Measurements from ENCODE around the gene DPP6.
"Not testable (repeated sequence)": the region's sequence is repeated elsewhere in the genome, so short reads cannot be mapped to it uniquely, and the experiment has no call there.

The DPP6 gene

DNA sequence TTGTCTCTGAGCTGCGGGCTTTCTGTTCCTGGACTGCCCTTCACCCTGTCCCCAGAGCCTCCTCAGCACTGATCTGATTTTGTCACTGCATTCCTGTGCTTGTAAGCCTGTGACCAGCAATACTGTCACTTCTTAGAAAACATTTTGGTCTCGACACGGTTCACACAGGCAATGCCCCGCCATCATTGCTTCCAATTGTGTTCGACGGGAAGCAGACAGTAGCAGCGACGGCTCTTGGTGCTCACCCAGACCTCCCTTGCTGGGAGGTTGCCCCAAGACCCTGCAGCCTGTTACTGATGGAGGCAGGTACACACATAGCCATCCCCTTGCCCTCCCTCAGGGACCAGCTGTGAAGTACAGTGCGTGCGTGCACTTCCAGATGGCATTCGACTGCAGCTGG, 99.1 kb downstream of the DPP6 start:
- not testable (repeated sequence) for DNase-seq

DNA sequence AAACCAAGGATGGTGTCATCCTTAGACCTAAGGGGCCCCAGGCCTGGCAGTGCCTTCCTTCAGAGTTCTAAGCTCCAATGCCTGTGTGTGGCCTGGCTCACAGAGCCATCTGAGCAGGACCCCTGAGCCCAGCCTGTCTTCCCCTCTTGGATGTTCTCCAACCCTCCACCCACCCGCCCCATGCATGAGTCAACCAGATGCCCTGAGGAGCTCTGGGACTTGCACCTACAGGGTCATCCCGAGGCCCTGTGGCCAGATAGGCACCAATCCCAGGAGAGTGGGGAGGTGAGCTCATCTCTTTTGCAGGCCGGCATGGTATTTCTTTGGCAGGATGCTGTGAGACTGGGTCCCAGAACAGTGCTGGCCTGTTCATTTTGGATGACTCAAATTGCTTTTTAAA, 103.7 kb downstream of the DPP6 start:
- DNase-seq = not testable (repeated sequence)

DNA sequence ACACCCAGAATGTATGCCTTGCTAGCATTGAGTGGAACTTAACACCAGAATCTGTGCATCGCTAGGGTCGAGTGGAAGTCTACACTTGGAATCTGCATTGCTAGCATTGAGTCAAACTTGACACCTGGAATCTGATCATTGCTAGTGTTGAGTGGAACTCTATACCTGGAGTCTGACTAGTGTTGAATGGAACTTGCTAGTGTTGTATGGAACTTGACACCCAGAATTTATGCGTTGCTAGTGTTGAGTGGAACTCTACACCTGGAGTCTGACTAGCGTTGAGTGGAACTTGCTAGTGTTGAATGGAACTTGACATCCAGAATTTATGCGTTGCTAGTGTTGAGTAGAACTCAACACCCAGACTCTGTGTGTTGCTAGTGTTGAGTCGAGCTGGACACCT, 110.7 kb downstream of the DPP6 start:
- peak; percentile 30 for DNase-seq

DNA sequence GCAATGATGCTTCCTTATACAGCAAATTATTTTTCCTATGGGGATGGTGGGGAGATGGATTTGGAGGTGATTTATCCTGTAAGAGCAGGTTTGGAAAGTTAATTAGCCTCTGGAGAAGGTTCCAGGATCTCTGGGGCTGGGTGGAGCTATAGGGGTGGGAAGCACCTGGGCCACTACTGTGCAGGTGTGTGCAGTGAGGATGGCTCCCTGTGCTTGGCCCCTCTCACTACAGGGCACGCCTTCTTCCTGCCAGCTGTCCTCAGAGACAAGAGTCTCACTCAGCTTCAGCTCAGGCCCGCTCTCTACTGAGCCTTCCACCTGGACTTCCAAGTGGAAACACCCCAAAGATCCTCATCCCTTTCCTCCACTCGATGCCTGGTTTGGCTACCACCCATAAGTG, 111.4 kb downstream of the DPP6 start:
- DNase-seq = not testable (repeated sequence)

DNA sequence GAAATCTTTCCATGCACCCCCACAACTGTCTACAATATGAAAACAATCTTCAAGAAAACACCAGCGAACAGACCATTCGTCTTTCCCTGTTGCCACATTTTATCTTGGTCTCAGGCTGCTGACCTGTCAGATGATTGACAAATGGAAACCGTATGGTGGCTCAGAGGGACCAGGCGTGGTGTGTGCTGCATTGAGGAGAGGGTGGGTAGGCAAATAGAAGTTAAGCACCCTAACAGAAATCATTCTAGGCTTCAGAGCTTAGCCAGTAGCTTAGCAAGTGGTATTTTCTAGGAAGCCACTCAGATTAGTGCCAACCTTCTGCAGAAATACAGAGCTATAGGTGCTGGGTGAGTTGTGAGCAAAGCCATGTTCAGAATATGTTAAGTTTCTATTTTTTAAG, 114.9 kb downstream of the DPP6 start:
- peak; percentile 12 for DNase-seq

DNA sequence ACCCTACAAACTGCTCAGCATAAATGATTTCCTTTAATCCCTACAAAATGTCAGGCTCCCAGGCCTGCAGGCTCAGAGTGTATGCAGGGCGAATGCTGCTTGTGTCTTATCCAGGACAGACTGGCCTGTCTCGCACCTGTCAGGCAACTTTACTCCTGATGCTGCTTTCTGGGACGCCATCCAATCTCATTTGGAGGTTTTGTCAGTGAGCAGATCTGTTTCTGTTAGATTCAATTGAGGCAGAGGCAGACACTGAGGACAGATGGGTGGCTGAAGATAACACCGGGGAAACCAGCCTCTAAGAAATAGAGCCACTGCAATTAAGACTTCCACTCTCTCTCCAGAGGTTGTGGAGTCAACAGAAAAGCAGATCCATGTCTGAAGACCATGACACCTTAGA, 115.6 kb downstream of the DPP6 start:
- DNase-seq = peak; percentile 74

DNA sequence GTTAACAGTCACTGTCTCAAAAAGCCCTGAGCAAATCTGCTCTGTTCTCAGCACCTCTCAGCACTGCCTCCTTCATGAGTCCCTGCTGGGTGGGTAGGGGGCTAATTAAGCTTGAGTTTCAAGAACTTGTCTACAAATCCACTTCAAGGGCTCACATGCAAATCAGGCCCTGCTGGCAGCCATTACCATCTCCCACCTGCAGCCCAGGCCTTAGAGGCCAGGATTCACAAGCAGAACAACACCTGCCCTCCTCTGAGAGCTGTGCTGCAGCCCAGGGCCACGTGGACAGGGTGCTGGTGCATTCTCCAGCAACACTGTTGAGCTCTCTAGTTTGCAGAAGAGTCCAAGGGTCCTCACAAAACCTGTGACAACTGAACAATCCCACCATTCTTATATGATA, 119.2 kb downstream of the DPP6 start:
- DNase-seq = peak; percentile 53

DNA sequence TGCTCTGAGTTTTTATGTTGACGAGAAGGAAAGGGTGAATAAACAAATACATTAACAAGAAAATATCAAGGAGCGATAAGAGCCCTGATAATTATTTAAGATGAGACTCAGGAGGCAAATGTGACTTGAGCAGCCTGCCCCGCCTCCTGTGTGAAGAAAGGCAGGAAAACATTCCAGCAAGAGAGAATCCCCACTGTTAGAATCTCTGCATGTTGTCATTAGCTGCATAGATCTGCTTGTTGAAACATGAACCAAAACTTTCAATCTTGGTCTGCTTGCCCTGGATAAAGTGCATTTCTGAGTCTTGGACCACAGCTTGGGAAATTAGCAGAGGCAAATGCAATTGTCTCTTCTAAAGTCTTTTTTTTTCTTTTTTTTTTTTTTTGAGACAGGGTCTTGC, 120.0 kb downstream of the DPP6 start:
- no peak for DNase-seq

DNA sequence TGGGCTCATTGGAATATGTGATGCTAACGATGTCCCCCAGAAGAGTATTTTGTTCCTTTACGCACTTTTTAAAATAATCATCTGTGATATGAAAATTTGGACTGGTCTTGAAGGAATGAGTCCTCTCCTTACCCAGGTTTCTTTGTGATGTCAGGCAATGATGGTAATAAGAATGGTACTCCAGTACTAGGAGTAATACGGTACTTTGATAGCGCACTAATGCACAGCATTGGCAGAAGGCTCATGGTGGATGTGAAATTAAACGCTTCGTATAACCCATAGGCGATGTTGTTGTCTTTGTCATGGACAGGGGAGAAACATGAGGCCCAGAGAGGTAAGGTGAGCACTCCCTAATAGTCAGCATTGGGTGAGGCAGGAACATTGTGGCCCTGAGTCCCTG, 125.4 kb downstream of the DPP6 start:
- DNase-seq = no peak

DNA sequence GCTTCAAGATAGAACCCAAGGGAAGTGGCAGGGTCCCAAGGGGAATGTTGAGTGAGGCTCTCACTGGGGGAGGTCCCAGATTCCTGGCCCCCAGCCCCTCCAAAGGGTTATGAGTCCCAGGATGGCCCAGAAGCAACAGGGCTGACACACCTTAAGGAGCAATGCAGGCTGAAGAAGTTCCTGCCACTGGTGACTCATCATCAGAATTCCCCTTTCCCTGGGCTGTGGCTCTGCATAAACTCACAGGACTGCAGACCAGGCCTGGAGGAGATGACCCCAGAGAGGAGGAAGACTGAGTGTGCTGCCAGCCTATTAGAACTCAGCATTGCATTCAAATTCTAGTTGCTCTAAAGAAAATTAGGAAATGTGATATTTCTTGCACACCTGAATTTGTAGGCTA, 126.7 kb downstream of the DPP6 start:
- no peak for DNase-seq

DNA sequence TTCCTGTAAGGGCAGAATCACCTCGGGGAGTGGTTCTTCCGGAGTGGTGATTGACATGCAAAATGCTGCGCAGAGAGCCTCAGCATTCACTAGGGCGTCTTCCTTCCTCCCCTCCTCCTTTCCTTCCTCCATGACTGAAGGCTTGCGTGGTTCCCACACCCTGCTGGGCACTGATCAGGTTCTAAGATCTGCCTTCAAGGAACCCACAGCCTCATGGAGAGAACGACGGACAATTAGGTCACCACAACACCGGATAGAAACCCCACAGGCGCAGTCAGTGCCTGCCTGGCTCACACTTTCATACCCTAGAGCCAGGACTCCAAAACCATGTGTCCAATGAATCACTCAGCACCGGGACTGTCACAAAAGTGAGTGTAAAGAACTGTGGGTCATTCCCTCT, 131.3 kb downstream of the DPP6 start:
- no peak for DNase-seq

DNA sequence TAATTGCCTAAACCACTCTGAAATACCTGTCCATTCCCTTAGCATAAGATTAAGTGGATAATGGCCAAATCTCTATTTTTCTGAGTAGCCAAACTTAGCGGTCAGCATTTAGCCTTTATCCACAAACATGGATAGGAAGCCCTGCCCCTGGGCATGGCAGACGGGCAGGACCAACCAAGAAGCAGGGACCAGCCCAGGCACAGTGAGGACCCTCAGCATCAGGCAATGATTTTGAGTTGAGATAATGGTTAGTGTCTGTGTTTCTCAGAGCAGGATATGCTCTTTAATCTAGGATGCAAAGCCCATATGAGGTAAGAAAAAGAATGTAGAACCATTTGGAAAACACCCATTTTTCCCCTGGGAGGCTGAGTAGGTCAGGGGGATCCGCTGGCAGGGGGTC, 131.7 kb downstream of the DPP6 start:
- no peak for DNase-seq

DNA sequence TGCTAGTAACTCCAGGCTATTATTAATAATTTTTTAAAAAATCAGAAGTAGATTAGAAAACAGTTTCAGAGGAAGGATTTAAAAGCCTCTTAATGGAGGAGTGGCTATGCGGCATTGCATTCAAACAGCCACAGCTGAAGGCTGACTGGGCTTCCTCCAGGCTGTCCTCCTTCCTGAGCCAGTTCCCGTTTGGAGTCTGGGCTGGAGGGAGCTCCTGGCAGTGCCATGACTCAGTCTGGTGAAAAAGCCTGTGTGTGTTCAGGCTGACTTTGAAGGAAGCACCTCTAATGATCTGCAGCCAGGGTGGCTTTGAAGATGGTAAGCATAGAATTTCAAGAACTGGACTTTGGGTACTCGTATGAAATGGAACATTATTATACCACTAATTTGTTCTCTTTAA, 134.6 kb downstream of the DPP6 start:
- no peak for DNase-seq

DNA sequence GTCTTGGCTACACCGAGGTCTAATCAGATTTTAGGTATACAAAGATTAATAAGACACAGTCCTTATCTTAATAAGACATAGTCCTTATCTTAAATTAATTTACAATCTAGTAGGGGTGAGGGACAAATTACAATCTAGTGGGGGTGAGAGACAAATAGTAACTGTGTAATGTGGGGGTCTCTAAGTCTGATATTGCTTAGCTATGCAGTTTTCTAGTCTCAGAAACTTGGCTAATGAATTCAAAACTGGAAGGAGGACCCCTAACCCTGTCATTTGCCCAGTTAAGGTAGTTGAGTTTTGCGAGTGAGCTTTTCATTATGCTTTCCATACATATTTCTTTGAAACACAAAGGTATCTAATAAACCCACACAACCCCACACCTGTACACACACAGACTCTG, 136.1 kb downstream of the DPP6 start:
- no peak for DNase-seq

DNA sequence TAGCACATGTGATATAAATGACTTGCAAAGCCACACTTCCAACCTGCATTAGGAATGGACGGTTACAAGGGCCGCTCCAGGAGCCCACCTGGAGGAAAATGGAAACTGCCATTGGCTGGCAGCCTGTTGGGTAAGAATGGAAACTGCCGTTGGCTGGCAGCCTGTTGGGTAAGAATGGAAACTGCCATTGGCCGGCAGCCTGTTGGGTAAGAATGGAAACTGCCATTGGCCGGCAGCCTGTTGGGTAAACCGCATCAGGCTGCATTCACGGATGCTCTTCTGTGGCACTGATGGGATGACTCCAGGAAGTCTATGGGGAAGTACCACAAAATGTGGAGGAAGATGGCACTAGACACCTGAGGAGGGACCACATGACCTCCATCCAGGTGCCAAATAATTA, 143.1 kb downstream of the DPP6 start:
- DNase-seq = no peak

DNA sequence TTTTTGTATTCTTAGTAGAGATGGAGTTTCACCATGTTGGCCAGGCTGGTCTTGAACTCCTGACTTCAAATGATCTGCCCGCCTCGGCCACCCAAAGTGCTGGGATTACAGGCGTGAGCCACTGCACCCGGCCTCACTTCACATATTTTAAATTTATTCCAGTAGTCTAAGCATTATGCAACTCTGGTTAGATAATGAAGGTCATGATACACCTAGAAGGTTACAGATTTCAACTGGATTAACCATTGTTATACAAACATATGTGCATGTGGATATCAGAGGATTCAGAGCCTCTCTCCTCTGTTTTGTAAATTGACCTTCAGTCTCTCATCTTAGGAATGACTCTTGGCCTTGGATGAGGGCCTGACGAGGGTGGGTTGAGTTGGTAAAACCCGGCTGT, 146.3 kb downstream of the DPP6 start:
- no peak for DNase-seq

DNA sequence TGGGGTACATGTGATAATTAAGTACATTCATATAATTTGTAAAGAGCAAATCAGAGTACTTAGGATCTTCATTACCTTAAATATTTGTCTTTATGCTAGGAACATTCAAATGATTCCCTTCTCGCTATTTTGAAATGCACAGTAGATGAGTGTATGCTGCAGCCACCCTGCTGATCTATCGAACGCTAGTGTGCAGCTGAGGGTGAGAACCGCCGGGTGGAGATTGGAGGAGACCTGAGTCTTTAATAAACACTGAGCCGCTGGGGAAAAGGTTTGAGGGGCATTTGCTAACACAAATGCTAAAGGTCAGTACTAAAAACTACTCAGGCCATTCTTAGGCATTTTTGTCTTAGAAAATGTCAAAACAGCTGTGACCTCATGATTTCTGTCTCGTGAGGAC, 148.0 kb downstream of the DPP6 start:
- DNase-seq = peak; percentile 40

DNA sequence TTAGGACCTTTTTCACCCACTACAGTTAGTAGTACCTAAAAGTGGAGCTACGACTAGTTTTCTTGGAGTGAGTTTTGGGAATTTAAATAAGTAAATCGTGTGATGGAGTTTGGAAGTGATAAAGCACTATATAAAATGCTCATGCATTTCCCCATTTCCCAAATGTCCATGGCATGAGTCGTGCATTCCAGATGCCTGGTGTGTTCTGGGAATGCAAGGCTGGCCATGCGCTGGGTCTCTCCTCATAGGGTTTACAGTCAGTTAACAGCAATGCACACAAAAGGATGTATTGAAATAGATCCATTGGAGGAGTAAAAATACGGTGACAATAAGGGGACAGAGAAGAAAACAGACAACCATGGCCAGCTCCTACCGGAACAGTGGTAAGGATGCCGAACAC, 149.8 kb downstream of the DPP6 start:
- no peak for DNase-seq

DNA sequence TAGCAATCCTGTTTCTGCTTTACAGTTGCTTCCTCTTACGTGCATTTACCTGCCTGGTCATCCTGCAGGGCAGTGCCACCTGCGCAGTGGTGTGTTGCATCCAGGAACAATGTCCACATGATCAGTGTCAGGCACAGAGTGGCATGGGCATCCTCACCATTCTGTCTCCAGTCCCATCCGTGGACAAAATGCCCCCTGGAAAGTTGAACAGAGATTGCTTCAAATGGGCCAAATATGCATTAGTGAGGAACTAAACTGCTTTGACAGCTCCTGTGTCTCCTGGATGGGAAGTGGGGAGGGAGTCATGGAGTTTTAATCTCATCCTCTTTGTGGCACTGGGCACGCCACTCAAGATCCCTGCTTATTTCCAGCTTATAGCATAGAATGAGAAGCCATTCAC, 151.8 kb downstream of the DPP6 start:
- DNase-seq = no peak

DNA sequence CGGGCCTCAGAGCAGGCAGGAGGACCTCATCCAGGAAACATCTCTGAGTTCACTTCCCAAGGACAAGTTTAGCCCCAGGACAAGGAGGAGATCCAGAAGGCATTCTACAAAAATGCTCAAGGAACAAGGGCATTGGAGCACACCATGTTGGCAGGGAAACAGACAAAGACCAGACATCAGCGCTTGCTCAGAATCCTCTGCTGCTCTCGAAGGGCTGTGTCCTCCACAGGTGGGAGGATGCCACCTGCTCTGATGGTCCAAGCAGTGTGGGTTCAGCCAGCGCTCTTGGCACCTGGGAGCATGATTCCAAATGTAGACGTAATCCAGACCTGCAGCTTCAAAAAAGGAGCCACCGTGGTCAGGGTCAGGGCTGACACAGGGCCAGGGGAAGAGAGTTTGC, 160.7 kb downstream of the DPP6 start:
- no peak for DNase-seq

DNA sequence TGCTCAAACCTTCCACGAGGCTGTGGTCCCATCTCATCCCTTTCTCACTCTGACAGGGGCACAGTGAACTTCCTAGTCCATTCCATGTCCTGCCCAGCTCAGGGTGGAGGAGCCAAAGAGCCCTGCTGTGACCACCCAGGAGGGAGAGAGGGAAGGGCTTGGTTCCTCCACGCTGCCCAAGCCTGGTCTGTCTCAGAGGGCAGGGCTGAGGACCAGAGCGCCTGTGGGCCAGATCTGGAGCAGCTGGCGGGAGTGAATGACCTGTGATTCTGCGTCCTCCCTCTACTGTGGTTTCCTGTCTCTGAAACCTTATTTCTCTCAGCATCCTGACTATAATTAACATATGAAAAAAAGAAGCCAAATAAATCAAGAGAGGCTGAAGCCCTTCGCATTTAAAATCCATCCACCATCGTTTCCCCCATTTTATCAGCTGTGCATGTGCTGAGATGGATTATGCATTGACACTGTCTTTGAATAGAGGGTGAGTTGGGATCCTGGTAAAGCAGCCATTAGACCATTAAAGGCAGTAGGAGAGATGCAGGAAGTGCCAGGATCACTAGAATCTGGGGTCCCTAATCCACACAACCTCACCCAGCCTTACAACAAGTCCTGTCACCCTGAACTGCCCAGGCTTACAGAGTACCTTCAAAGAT, 165.6 kb downstream of the DPP6 start:
- DNase-seq = no peak

DNA sequence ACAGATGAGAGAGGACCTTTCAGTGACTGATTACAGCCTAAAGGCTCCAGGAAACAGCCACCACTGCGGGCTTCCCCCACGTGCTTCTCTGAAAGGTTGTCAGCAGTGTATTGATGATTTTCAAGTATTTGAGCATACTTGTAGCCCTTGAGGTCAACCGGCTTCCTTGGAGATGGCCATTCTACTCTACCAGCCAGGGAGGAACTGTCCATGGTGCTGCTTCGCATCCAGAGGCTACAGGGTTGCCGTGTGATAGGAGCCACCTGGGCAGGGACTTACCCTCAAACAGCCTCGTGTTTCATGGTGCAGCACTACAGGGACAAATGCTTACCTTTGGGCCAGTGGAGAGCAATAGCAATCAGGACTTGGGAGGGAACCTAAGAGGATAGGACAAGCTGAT, 179.5 kb downstream of the DPP6 start:
- DNase-seq = no peak

DNA sequence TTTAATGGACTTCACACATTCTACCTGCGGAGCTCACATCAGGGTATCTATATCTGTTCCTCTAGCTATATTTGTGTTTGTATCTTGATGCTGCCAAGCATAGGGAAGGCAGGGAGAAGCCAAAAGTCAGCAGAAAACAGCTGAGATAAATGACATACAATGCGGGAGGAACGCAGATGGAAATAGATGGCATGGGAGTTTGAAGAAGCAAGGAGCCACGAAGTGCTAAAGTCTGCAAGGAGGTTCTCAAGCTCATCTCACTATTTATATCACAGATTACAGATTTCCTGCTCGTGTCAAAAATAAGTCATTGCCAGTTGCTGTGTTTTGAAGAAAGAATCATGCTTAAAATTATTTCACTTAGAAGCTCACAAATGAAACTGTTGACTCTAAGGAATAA, 180.5 kb downstream of the DPP6 start:
- no peak for DNase-seq

DNA sequence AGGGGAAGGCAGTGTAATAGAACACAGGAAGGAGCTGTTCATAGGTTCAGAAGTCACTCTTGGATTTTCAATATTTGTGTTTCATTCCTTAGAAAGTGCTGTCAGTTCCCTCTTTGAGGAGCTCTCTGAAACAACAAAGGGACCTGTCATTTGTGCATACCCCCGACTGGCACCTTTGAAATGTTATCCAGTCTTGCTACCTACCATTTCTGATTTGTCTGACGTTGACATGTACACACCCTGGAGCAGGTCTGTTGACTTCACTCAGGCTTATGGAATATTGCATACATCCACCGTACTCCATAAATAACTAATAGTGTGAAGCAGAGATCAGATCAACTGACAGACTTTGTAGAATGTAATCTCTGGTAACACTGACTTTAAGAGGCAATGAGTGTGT, 189.8 kb downstream of the DPP6 start:
- no peak for DNase-seq

DNA sequence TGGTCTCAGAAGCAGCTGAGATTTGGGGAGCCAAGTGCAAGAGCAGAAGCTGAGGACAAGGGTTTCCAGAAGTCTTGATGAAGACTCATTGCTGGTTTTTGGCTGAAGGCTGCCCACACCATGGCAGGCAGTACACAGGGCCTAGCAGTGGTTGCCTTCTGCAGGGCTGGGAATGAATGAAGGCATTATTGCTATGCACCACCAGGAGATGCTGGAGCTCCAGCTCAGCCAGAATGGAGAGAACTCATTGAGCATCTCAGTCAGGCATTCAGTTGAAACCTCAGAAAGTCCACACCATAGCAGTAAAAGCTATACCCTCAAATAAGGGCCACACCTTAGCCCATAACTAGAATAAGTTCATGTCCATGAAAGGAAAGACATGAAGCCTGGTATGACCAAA, 190.5 kb downstream of the DPP6 start:
- DNase-seq = no peak

DNA sequence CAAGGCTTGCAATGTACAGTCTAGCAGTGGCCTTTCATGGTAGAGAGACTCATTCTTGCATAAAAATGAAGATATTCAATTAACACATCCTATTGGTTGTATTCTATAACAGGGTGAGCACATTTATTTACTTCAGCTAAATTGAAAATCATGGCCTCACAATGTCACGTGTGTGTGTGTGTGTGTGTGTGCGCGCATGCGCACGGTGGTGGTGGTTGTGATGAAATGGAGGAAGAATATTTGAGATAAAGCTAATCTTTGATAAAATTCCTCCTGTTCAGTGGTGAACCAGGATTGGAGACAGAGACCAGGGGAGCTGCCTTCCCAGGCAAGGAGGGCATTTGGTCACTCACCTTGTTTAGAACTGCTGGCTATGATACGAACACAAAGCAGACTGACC, 199.8 kb downstream of the DPP6 start:
- DNase-seq = no peak

Measured in NCI-H345 (cell line).